Mucosa of stomach (tissue), 1 donor: Measurements from ENCODE around the gene KDM4B.

Source experiments
- H3K27me3 ChIP-seq: one replicate; pipeline ENCODE4 v1.7.0; 2013; ENCODE audit warnings: mild to moderate bottlenecking, low read length; ENCODE audit not compliant: control insufficient read depth, insufficient read depth
- H3K36me3 ChIP-seq: one replicate; pipeline ENCODE4 v1.7.0; 2013; ENCODE audit warnings: low read length; ENCODE audit not compliant: control insufficient read depth, insufficient read depth
- H3K4me1 ChIP-seq: one replicate; pipeline ENCODE4 v1.7.0; 2013; ENCODE audit warnings: mild to moderate bottlenecking, low read length; ENCODE audit not compliant: control insufficient read depth, insufficient read depth
- H3K4me3 ChIP-seq: one replicate; pipeline ENCODE4 v1.7.0; 2013; ENCODE audit warnings: low read length
- H3K9ac ChIP-seq: one replicate; pipeline ENCODE4 v1.7.0; 2013; ENCODE audit warnings: mild to moderate bottlenecking, low read length, moderate library complexity
- H3K9me3 ChIP-seq: one replicate; pipeline ENCODE4 v1.7.0; 2013; ENCODE audit warnings: mild to moderate bottlenecking, low read length, moderate library complexity; ENCODE audit not compliant: control insufficient read depth
- donor health status: Pancreatic carcinoma.

KDM4B gene

DNA sequence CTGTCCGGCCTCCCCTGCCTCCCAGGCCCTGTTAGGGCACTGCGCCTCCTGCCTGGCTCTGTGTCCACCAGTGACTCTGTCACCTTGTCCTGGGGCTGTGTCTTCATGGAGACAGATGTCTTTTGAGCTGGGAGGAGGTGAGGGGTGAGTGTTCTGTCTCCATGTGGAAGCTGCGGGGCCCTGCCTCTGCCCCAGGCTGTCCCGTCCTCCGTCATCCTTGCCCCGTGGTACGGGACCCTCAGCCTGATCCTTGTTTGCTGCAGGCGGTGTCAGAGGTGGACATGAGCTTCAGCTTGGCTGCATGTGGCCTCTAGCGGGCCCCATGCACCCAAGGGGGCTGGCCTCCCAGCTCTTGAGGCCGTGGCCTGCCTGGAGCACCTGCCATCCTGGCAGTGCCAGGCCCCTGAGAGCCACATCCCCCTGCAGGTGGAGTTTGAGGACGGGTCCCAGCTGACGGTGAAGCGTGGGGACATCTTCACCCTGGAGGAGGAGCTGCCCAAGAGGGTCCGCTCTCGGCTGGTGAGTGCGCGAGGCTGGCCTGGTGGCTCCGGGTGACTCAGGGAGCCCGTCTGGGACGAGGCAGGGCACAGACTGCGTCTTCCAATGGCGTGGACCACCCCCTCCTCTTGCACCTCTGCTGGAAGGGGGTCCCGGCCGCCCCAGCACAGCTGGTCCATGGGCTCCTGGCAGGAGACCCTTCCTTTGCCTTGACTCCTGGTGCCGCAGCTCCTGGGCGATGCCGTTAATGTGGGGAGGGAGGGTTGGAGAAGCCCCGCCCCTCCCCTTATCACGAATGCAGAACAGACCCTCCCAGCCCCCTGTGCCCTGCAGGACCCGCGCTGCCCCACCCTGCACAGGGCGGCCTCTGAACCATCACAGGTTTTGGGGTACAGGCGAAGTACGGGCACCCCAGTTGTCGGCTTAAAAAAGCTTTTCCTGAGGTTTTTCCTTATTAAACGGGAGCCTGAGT is 181.3 kb downstream of the KDM4B start:
- Histone ChIP-seq H3K27me3 (no peaks in the 10 kb centered on the region), H3K9ac (no peak overlapping the region), H3K9me3 (no peaks in the 10 kb centered on the region), H3K4me1 (no peaks in the 10 kb centered on the region), H3K36me3 (peaks cover 4% of the 10 kb centered on the region), H3K4me3 (no peak overlapping the region)

DNA sequence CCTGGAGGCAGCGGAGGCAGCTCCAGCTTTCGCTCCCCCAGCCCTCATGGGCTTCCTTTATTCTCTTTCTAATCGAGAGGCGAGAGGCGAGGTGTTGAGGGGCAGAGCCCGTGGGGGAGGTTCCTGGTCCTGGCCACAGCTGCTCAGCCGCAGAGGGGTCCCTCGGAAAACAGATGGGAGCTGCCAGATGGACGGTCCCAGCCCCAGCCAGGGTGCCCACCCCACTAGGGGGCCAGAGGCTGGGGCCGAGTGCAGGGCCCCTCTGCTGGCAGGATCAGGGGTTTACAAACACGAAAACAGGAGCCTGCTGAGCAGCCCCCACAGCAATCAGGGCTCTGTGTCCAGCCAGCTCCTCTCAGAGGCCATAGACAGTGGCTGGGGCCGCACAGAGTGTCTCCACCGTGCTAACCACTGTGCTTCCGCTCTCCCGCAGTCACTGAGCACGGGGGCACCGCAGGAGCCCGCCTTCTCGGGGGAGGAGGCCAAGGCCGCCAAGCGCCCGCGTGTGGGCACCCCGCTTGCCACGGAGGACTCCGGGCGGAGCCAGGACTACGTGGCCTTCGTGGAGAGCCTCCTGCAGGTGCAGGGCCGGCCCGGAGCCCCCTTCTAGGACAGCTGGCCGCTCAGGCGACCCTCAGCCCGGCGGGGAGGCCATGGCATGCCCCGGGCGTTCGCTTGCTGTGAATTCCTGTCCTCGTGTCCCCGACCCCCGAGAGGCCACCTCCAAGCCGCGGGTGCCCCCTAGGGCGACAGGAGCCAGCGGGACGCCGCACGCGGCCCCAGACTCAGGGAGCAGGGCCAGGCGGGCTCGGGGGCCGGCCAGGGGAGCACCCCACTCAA is 182.2 kb downstream of the KDM4B start:
- Histone ChIP-seq H3K9me3 (no peaks in the 10 kb centered on the region), H3K36me3 (peaks cover 4% of the 10 kb centered on the region), H3K9ac (no peak overlapping the region), H3K4me3 (no peak overlapping the region), H3K27me3 (no peaks in the 10 kb centered on the region), H3K4me1 (no peaks in the 10 kb centered on the region)

DNA sequence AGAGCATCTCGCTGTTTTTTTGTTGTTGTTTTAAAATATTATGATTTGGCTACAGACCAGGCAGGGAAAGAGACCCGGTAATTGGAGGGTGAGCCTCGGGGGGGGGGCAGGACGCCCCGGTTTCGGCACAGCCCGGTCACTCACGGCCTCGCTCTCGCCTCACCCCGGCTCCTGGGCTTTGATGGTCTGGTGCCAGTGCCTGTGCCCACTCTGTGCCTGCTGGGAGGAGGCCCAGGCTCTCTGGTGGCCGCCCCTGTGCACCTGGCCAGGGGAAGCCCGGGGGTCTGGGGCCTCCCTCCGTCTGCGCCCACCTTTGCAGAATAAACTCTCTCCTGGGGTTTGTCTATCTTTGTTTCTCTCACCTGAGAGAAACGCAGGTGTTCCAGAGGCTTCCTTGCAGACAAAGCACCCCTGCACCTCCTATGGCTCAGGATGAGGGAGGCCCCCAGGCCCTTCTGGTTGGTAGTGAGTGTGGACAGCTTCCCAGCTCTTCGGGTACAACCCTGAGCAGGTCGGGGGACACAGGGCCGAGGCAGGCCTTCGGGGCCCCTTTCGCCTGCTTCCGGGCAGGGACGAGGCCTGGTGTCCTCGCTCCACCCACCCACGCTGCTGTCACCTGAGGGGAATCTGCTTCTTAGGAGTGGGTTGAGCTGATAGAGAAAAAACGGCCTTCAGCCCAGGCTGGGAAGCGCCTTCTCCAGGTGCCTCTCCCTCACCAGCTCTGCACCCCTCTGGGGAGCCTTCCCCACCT is 183.3 kb downstream of the KDM4B start:
- Histone ChIP-seq H3K9me3 (no peaks in the 10 kb centered on the region), H3K4me1 (no peaks in the 10 kb centered on the region), H3K4me3 (no peak overlapping the region), H3K27me3 (no peaks in the 10 kb centered on the region), H3K36me3 (peaks cover 4% of the 10 kb centered on the region), H3K9ac (no peak overlapping the region)

DNA sequence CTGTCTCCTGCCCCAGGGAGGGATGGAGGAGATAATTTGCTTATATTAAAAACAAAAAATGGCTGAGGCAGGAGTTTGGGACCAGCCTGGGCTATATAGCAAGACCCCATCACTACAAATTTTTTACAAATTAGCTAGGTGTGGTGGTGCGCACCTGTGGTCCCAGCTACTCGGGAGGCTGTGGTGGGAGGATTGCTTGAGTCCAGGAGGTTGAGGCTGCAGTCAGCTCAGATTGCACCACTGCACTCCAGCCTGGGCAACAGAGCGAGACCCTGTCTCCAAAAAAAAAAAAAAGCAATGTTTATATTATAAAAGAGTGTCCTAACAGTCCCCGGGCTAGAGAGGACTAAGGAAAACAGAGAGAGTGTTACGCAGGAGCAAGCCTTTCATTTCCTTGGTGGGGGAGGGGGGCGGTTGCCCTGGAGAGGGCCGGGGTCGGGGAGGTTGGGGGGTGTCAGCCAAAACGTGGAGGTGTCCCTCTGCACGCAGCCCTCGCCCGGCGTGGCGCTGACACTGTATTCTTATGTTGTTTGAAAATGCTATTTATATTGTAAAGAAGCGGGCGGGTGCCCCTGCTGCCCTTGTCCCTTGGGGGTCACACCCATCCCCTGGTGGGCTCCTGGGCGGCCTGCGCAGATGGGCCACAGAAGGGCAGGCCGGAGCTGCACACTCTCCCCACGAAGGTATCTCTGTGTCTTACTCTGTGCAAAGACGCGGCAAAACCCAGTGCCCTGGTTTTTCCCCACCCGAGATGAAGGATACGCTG is 184.0 kb downstream of the KDM4B start:
- H3K4me3 ChIP-seq, result no peak overlapping the region
- peaks cover 4% of the 10 kb centered on the region for H3K36me3 ChIP-seq
- H3K9me3 ChIP-seq, result no peaks in the 10 kb centered on the region
- H3K9ac ChIP-seq, result no peak overlapping the region
- no peaks in the 10 kb centered on the region for H3K27me3 ChIP-seq
- H3K4me1 ChIP-seq, result no peaks in the 10 kb centered on the region

DNA sequence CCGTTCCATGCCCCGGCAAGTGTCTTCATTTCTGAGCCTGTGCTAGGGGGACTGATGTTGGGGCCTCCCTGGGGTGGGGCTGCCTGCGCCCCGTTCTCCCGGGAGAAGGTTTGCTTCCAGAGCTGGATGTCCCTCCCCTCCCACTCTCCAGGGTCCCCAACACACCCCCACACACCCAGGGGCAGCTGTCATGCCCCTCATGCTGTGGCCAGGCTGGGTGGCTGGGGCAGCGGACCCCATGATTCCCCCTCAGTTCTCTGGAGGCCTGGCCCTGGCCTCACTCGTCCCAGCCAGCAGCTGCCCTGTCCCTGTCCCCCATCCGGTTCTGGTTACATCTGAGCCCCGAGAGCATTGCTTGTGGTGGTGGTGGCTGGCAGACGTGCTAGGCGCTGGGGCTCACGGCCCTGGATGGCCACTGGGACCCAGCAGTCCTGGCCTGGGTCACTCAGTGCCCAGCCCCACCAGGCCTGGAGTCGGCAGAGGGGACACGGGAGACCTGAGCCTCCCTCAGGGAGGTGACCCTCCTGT is 184.8 kb downstream of the KDM4B start:
- Histone ChIP-seq H3K4me1 (no peaks in the 10 kb centered on the region), H3K9ac (no peak overlapping the region), H3K27me3 (no peaks in the 10 kb centered on the region), H3K9me3 (no peaks in the 10 kb centered on the region), H3K4me3 (no peak overlapping the region), H3K36me3 (peaks cover 4% of the 10 kb centered on the region)

DNA sequence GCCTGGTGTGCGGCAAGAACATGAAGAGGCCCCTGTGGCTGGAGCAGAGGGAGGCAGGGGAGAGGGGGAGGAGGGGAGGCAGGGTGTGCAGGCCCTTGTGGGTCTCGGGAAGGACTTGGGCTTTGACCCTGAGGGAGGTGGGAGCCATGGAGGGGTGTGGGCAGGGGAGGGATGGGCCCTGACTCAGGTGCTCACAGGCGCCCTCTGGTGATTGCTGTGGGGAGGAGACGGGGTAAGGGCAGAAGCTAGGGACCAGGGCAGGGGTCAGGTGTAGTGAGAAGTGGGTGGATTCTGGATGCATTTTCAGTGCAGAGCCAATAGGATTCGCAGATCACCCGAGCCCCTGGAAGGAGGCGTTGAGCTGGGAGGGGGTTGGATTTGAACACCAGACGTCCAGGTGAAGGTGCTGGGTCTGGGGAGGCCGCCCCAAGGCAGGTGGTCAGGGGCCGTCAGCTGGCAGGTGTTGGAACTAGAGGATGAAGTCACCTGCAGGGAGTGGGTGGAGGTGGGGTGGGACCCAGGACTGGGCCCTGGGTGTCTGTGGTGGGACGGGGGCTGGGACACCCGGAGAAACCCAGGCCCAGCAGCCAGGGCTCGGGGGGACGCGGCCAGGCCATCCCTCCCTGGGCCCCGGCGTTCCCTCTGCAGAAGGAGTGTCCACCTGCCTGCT is 185.4 kb downstream of the KDM4B start:
- Histone ChIP-seq H3K9ac (no peak overlapping the region), H3K9me3 (no peaks in the 10 kb centered on the region), H3K27me3 (no peaks in the 10 kb centered on the region), H3K36me3 (peaks cover under 1% of the 10 kb centered on the region), H3K4me1 (no peaks in the 10 kb centered on the region), H3K4me3 (no peak overlapping the region)

DNA sequence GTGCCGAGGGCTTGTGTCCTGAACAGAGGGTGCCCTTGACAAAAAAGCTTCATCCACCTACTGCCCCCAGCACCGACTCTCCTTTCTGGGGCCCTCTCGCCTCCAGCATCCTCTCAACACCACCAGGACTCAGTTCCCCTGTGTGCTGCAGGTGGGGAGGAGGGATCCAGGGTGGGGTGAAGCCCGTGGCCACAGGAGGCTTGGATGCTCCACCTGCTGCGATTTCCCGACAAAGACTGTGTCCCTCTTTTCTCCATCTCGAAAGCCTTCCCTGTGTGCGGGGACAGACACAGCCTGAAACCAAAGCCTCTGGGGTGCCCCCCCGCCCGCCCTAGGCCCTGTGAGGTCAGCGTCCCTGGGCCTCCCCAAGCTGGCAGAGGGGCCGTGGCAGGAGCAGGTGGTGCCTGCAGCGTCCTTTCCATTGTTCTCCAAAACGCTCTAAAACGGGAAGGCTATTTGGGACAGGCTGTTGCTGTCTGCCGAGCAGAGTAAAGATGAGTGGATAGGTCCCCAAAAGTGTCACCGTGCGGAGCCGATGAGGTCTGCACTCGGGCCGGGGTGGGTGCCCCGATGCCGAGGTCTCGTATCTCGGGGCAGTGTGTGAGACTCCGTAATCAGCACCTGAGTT is 186.0 kb downstream of the KDM4B start:
- H3K9me3 ChIP-seq, result no peaks in the 10 kb centered on the region
- H3K9ac ChIP-seq, result no peak overlapping the region
- H3K27me3 ChIP-seq, result no peaks in the 10 kb centered on the region

DNA sequence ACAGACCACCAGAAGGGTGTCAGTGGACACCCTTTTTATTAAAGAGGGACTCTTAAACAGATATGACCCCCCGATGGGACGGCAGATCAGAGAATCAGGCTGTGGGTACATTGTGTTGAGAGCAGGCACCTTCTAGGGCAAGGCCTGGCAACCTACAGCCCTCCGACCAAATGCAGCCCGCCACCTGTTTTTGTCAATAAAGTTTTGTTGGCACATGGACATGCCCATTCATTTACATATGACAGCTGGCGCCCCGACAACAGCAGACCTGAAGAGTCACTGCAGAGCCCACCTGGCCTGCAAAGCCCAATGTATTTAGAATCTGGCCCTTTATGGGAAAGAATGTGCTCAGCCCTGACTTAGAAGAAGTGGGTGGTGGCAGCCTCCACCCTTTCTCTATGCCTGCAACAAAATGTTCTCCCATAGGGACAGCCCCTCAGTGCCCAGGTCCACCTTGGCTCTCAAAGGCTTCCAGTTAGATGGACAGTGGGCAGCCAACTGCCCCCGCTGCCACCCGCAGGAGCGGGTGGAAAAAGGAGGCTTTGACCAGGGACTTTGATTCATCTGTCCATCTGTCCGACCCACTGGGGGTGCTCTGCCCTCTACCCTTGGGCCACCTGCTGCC is 186.8 kb downstream of the KDM4B start:
- Histone ChIP-seq H3K4me3 (no peak overlapping the region), H3K9ac (no peak overlapping the region), H3K9me3 (no peaks in the 10 kb centered on the region), H3K27me3 (no peaks in the 10 kb centered on the region), H3K4me1 (no peaks in the 10 kb centered on the region), H3K36me3 (no peaks in the 10 kb centered on the region)

More for the DNA sequence above, 186.0 kb downstream of the KDM4B start:
- no peak overlapping the region for H3K4me3 ChIP-seq
- no peaks in the 10 kb centered on the region for H3K36me3 ChIP-seq
- H3K4me1 ChIP-seq, result no peaks in the 10 kb centered on the region

DNA sequence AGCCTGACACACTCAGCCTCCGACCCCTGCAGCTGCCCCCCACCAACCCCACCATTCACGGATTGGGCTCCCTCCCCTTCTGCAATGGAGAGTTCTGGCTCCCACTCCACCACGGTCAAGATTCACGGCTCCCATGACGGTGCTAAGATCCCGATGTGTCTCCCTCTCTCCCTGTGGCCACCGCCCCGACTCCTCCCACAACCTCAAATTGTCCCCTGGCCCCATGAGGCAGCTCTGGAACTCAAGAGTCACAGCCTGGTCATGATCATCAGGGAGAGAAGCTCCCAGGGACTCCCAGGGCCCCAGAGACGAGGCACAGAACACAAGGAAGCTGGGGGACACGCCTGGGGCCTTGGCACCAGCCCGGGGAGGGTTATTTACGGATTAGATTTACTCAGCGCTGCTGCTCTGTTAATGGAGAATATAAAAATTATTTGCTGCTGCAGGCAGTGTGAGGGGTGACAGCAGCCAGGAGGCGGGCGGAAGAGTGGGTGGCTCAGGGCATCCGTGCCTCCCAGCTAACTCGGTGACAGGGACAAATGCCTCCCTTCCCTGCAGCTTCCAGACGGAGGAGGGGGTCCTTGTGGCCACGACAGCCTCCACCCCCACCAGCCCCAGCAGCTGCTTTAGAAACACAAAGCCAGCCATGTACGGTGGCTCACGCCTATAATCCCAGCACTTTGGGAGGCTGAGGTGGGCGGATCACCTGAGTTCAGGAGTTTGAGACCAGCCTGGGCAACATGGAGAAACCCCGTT is 187.5 kb downstream of the KDM4B start:
- no peaks in the 10 kb centered on the region for H3K36me3 ChIP-seq
- H3K27me3 ChIP-seq, result no peaks in the 10 kb centered on the region
- H3K4me3 ChIP-seq, result no peak overlapping the region
- no peaks in the 10 kb centered on the region for H3K4me1 ChIP-seq
- no peaks in the 10 kb centered on the region for H3K9me3 ChIP-seq
- H3K9ac ChIP-seq, result no peak overlapping the region

DNA sequence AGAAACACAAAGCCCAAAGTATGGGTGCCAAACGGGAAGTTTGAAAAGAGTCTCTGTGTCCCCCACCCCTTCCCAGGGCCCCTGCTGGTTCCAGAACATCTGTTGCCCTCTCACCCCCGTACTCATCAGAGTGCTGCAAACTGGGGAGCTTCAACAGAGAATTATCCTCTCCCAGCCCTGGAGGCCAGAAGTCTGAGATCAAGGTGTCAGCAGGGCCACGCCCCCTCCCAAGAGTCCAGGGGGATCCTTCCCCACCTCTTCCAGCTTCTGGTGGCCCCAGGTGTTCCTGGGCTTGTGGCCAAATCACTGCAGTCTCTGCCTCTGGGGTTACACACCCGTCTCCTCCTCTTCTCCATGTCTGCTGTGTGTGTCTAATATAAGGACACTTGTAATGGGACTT is 188.3 kb downstream of the KDM4B start:
- H3K9me3 ChIP-seq, result no peaks in the 10 kb centered on the region
- no peaks in the 10 kb centered on the region for H3K36me3 ChIP-seq
- no peak overlapping the region for H3K4me3 ChIP-seq
- H3K9ac ChIP-seq, result no peak overlapping the region
- no peaks in the 10 kb centered on the region for H3K27me3 ChIP-seq
- no peaks in the 10 kb centered on the region for H3K4me1 ChIP-seq
